Esophagus squamous epithelium (tissue), 4 donors: Measurements from ENCODE around the gene CNIH3.

Experiments
- CTCF ChIP-seq, 6 experiments: fragments of 450-650 bp in 4 of 6; fragments of 200-600 bp in 2 of 6; sonication (generic) in 2 of 6; IDR thresholded peaks; one replicate each; pipeline ENCODE4 v1.5.1; 2016 to 2019; ENCODE audit warnings: antibody characterized with exemption in 6 of 6, mild to moderate bottlenecking in 4 of 6, moderate library complexity in 4 of 6
- POLR2A ChIP-seq, 4 donors: fragments of 450-650 bp; IDR thresholded peaks; one replicate each; pipeline ENCODE4 v1.6.1; 2017; ENCODE audit warnings: antibody characterized with exemption in 4 of 4, mild to moderate bottlenecking in 4 of 4, moderate library complexity in 3 of 4

- no peak for TF ChIP-seq CTCF (IDR thresholded peaks at IDR 0.05)
- no peak for TF ChIP-seq POLR2A (IDR thresholded peaks at IDR 0.05)
These were observed 9.9 kb downstream of the CNIH3 start for GRCh38 chr1:224626042-224626441.
